Naive B cell (primary cell): ENCODE data around the gene PSIP1. TPM values are rescaled to one million over a fixed set of nuclear protein-coding genes. Genes with fewer than 3 reads are reported as not detected.
A peak's percentile ranks its signal among the peaks of the same experiment; 100 is the strongest.

Experiments
- ATAC-seq, 2 donors: fragments of 150-1000 bp; cut with Tn5 transposase; 2 replicates each; pipeline ENCODE4 v1.10.0; 2021; ENCODE audit warnings: low read depth in 2 of 2, mild to moderate bottlenecking in 2 of 2, moderate library complexity in 2 of 2
- DNase-seq: peaks from one replicate; pipeline ENCODE4 v3.0.0; 2022
- H3K27ac Mint-ChIP-seq, 6 donors: one replicate each; pipeline ENCODE4 v1.8.0; 2020 to 2022; ENCODE audit warnings: mild to moderate bottlenecking in 6 of 6, mixed read lengths in 6 of 6, moderate library complexity in 5 of 6, inconsistent platforms in 2 of 6
- H3K27me3 Mint-ChIP-seq, 3 donors: one replicate each; pipeline ENCODE4 v1.8.0; 2021 to 2022; ENCODE audit warnings: mixed read lengths in 3 of 3, mild to moderate bottlenecking in 1 of 3
- H3K36me3 Mint-ChIP-seq, 2 donors: one replicate each; pipeline ENCODE4 v1.8.0; 2020 to 2022; ENCODE audit warnings: mixed read lengths in 2 of 2, inconsistent platforms in 1 of 2, mild to moderate bottlenecking in 1 of 2
- H3K4me1 Mint-ChIP-seq, 3 donors: one replicate each; pipeline ENCODE4 v1.8.0; 2020 to 2022; ENCODE audit warnings: mixed read lengths in 3 of 3, inconsistent platforms in 1 of 3, mild to moderate bottlenecking in 1 of 3, moderate library complexity in 1 of 3
- H3K4me3 Mint-ChIP-seq, 8 donors: one replicate each; pipeline ENCODE4 v1.8.0; 2020 to 2022; ENCODE audit warnings: mild to moderate bottlenecking in 8 of 8, mixed read lengths in 8 of 8, moderate library complexity in 8 of 8, inconsistent platforms in 2 of 8
- H3K9me3 Mint-ChIP-seq, 7 donors: one replicate each; pipeline ENCODE4 v1.8.0; 2020 to 2022; ENCODE audit warnings: mixed read lengths in 7 of 7, mild to moderate bottlenecking in 5 of 7, inconsistent platforms in 2 of 7, moderate library complexity in 1 of 7
- polyA plus RNA-seq, 6 donors: library from polyadenylated mRNA; unstranded; fragments of 300-500 nt; fragmentation: Illumina TruSeq; gene quantifications; one replicate each; pipeline ENCODE4 v1.2.3, GENCODE V29; 2021; ENCODE audit warnings: low read depth in 6 of 6

Gene PSIP1
- polyA plus RNA-seq, 6 donors from 2014 or later, result 38.8 to 116 (median 84.6) TPM

GRCh38 chr9:15522130-15522755, 11.5 kb upstream of the PSIP1 start:
- H3K9me3 Mint-ChIP-seq, result peaks cover 0 to 1% (median 0%) of the 10 kb centered on the region in 7 donors
- no peak overlapping the region for H3K4me3 Mint-ChIP-seq
- H3K27ac Mint-ChIP-seq, result no peak overlapping the region
- no peaks in the 10 kb centered on the region for H3K4me1 Mint-ChIP-seq
- no peaks in the 10 kb centered on the region for H3K36me3 Mint-ChIP-seq
- peaks cover 0 to 8% (median 0%) of the 10 kb centered on the region in 3 donors for H3K27me3 Mint-ChIP-seq
- ATAC-seq (no peak), DNase-seq (no peak)

GRCh38 chr9:15521254-15521653, 10.5 kb upstream of the PSIP1 start:
- Mint-ChIP-seq H3K9me3 (peaks cover 0 to 1% (median 0%) of the 10 kb centered on the region in 7 donors), H3K4me3 (no peak overlapping the region), H3K27ac (no peak overlapping the region), H3K27me3 (peaks cover 0 to 8% (median 0%) of the 10 kb centered on the region in 3 donors), H3K36me3 (no peaks in the 10 kb centered on the region), H3K4me1 (no peaks in the 10 kb centered on the region)
- no peak for ATAC-seq
- no peak for DNase-seq

- peaks cover 0 to 8% (median 0%) of the 10 kb centered on the region in 3 donors for H3K27me3 Mint-ChIP-seq
- no peak for ATAC-seq
- peaks cover 0 to 5% (median 0%) of the 10 kb centered on the region in 3 donors for H3K4me1 Mint-ChIP-seq
- peak overlapping the region in 1 of 6 donors; percentile 35 for H3K27ac Mint-ChIP-seq
- peaks cover 0 to 2% (median 0%) of the 10 kb centered on the region in 7 donors for H3K9me3 Mint-ChIP-seq
- no peak for DNase-seq
- no peaks in the 10 kb centered on the region for H3K36me3 Mint-ChIP-seq
- H3K4me3 Mint-ChIP-seq, result no peak overlapping the region
These were observed 9.1 kb upstream of the PSIP1 start for GRCh38 chr9:15519831-15520230.

GRCh38 chr9:15513335-15513734, 2.6 kb upstream of the PSIP1 start:
- Mint-ChIP-seq H3K27me3 (no peaks in the 10 kb centered on the region), H3K9me3 (peaks cover 0 to 2% (median 0%) of the 10 kb centered on the region in 7 donors), H3K36me3 (peaks cover 5 to 13% of the 10 kb centered on the region in 2 donors), H3K4me3 (peak overlapping the region in 3 of 8 donors; percentile 34 to 57 (median 41)), H3K4me1 (peaks cover 40 to 51% (median 45%) of the 10 kb centered on the region in 3 donors), H3K27ac (peak overlapping the region in 3 of 6 donors; percentile 76 to 98 (median 97))
- no peak for DNase-seq
- no peak for ATAC-seq

GRCh38 chr9:15512889-15513288, 2.1 kb upstream of the PSIP1 start:
- Mint-ChIP-seq H3K27ac (peak overlapping the region in 5 of 6 donors; percentile 8 to 98 (median 67)), H3K9me3 (peaks cover 0 to 2% (median 0%) of the 10 kb centered on the region in 7 donors), H3K4me3 (peak overlapping the region in 5 of 8 donors; percentile 57 to 96 (median 70)), H3K27me3 (no peaks in the 10 kb centered on the region), H3K36me3 (peaks cover 7 to 14% of the 10 kb centered on the region in 2 donors), H3K4me1 (peaks cover 43 to 56% (median 49%) of the 10 kb centered on the region in 3 donors)
- ATAC-seq (no peak), DNase-seq (no peak)

GRCh38 chr9:15512204-15512603, 1.4 kb upstream of the PSIP1 start:
- H3K27ac Mint-ChIP-seq, result peak overlapping the region in 5 of 6 donors; percentile 20 to 100 (median 76)

GRCh38 chr9:15509931-15510788, 610 bp downstream of the PSIP1 start:
- peak overlapping the region; percentile 88 to 99 (median 98) for H3K4me3 Mint-ChIP-seq
- H3K4me1 Mint-ChIP-seq, result peaks cover 59 to 63% (median 63%) of the 10 kb centered on the region in 3 donors
- peak overlapping the region; percentile 85 to 99 (median 97) for H3K27ac Mint-ChIP-seq
- peaks cover 11 to 22% of the 10 kb centered on the region in 2 donors for H3K36me3 Mint-ChIP-seq
- no peaks in the 10 kb centered on the region for H3K27me3 Mint-ChIP-seq
- ATAC-seq, result peak; percentile 31 to 36
- no peak for DNase-seq
- no peaks in the 10 kb centered on the region for H3K9me3 Mint-ChIP-seq

More at GRCh38 chr9:15512204-15512603, 1.4 kb upstream of the PSIP1 start:
- Mint-ChIP-seq H3K27me3 (no peaks in the 10 kb centered on the region), H3K4me3 (peak overlapping the region; percentile 6 to 98 (median 64)), H3K4me1 (peaks cover 43 to 56% (median 49%) of the 10 kb centered on the region in 3 donors), H3K36me3 (peaks cover 7 to 14% of the 10 kb centered on the region in 2 donors), H3K9me3 (peaks cover 0 to 2% (median 0%) of the 10 kb centered on the region in 7 donors)
- no peak for DNase-seq
- no peak for ATAC-seq

- H3K27me3 Mint-ChIP-seq, result no peaks in the 10 kb centered on the region
- H3K36me3 Mint-ChIP-seq, result peaks cover 11 to 29% of the 10 kb centered on the region in 2 donors
- H3K9me3 Mint-ChIP-seq, result no peaks in the 10 kb centered on the region
- H3K4me1 Mint-ChIP-seq, result peaks cover 38 to 51% (median 51%) of the 10 kb centered on the region in 3 donors
- ATAC-seq (peak; percentile 55 to 56), DNase-seq (peak; percentile 19)
- H3K27ac Mint-ChIP-seq, result peak overlapping the region in 1 of 6 donors; percentile 2
- H3K4me3 Mint-ChIP-seq, result peak overlapping the region in 1 of 8 donors; percentile 17
These were observed 4.8 kb downstream of the PSIP1 start for GRCh38 chr9:15505921-15506320.

- ATAC-seq, result no peak
These were observed 9.0 kb downstream of the PSIP1 start for GRCh38 chr9:15501803-15502202.

GRCh38 chr9:15501179-15501578, 9.6 kb downstream of the PSIP1 start:
- no peak overlapping the region for H3K27ac Mint-ChIP-seq
- ATAC-seq (no peak), DNase-seq (no peak)

More at GRCh38 chr9:15501803-15502202, 9.0 kb downstream of the PSIP1 start:
- DNase-seq, result no peak
- peaks cover 1 to 16% of the 10 kb centered on the region in 2 donors for H3K36me3 Mint-ChIP-seq
- peak overlapping the region in 1 of 6 donors; percentile 49 for H3K27ac Mint-ChIP-seq
- H3K27me3 Mint-ChIP-seq, result no peaks in the 10 kb centered on the region
- H3K9me3 Mint-ChIP-seq, result no peaks in the 10 kb centered on the region
- no peak overlapping the region for H3K4me3 Mint-ChIP-seq
- H3K4me1 Mint-ChIP-seq, result peaks cover 13 to 32% (median 32%) of the 10 kb centered on the region in 3 donors

GRCh38 chr9:15499139-15499538, 11.6 kb downstream of the PSIP1 start:
- Mint-ChIP-seq H3K27ac (peak overlapping the region in 2 of 6 donors; percentile 24 to 88), H3K4me1 (peaks cover 17 to 31% (median 23%) of the 10 kb centered on the region in 3 donors), H3K36me3 (peaks cover 0 to 8% of the 10 kb centered on the region in 2 donors), H3K27me3 (no peaks in the 10 kb centered on the region), H3K9me3 (no peaks in the 10 kb centered on the region), H3K4me3 (no peak overlapping the region)
- ATAC-seq (no peak), DNase-seq (no peak)

More at GRCh38 chr9:15501179-15501578, 9.6 kb downstream of the PSIP1 start:
- Mint-ChIP-seq H3K4me1 (peaks cover 15 to 30% (median 26%) of the 10 kb centered on the region in 3 donors), H3K36me3 (peaks cover 0 to 11% of the 10 kb centered on the region in 2 donors), H3K27me3 (no peaks in the 10 kb centered on the region), H3K4me3 (no peak overlapping the region), H3K9me3 (no peaks in the 10 kb centered on the region)

- no peaks in the 10 kb centered on the region for H3K27me3 Mint-ChIP-seq
- H3K27ac Mint-ChIP-seq, result peak overlapping the region in 2 of 6 donors; percentile 20 to 43
- ATAC-seq, result no peak
- no peak for DNase-seq
- H3K4me3 Mint-ChIP-seq, result no peak overlapping the region
- H3K4me1 Mint-ChIP-seq, result peaks cover 20 to 31% (median 20%) of the 10 kb centered on the region in 3 donors
- peaks cover 2 to 11% of the 10 kb centered on the region in 2 donors for H3K36me3 Mint-ChIP-seq
- H3K9me3 Mint-ChIP-seq, result peaks cover 0 to 4% (median under 1%) of the 10 kb centered on the region in 7 donors
These were observed 12.3 kb downstream of the PSIP1 start for GRCh38 chr9:15498246-15498995.
